ENCODE measurements around the gene SSBP3.

GRCh38 chr1:54241364-54241763, 164.8 kb downstream of the SSBP3 start:
- TF ChIP-seq, protein P1, sequence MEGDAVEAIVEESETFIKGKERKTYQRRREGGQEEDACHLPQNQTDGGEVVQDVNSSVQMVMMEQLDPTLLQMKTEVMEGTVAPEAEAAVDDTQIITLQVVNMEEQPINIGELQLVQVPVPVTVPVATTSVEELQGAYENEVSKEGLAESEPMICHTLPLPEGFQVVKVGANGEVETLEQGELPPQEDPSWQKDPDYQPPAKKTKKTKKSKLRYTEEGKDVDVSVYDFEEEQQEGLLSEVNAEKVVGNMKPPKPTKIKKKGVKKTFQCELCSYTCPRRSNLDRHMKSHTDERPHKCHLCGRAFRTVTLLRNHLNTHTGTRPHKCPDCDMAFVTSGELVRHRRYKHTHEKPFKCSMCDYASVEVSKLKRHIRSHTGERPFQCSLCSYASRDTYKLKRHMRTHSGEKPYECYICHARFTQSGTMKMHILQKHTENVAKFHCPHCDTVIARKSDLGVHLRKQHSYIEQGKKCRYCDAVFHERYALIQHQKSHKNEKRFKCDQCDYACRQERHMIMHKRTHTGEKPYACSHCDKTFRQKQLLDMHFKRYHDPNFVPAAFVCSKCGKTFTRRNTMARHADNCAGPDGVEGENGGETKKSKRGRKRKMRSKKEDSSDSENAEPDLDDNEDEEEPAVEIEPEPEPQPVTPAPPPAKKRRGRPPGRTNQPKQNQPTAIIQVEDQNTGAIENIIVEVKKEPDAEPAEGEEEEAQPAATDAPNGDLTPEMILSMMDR (IDR thresholded peaks at IDR 0.05): no peak
- TF ChIP-seq POLR2A (IDR thresholded peaks at IDR 0.05): no peak
